ENCODE results near the gene TRPV3.
"Not testable (repeated sequence)": the region's sequence is repeated elsewhere in the genome, so short reads cannot be mapped to it uniquely, and the experiment has no call there.

The TRPV3 gene

GRCh38 chr17:3545151-3545550, 12.5 kb downstream of the TRPV3 start:
- no peak for DNase-seq

GRCh38 chr17:3544365-3544764, 13.2 kb downstream of the TRPV3 start:
- DNase-seq = no peak

GRCh38 chr17:3543453-3543852, 14.2 kb downstream of the TRPV3 start:
- DNase-seq = no peak

- no peak for DNase-seq
These were observed 15.1 kb downstream of the TRPV3 start for GRCh38 chr17:3542410-3543088.

- DNase-seq = no peak
These were observed 17.6 kb downstream of the TRPV3 start for GRCh38 chr17:3539881-3540540.

GRCh38 chr17:3536716-3537115, 20.9 kb downstream of the TRPV3 start:
- DNase-seq = no peak

GRCh38 chr17:3535253-3535995, 22.2 kb downstream of the TRPV3 start:
- DNase-seq = peak; percentile 48 to 61

- DNase-seq = no peak
These were observed 22.7 kb downstream of the TRPV3 start for GRCh38 chr17:3534881-3535252.

- DNase-seq = no peak
These were observed 23.9 kb downstream of the TRPV3 start for GRCh38 chr17:3533752-3534151.

- DNase-seq = no peak
These were observed 24.8 kb downstream of the TRPV3 start for GRCh38 chr17:3532859-3533142.

- no peak for DNase-seq
These were observed 25.3 kb downstream of the TRPV3 start for GRCh38 chr17:3532106-3532858.

- no peak for DNase-seq
These were observed 26.1 kb downstream of the TRPV3 start for GRCh38 chr17:3531266-3532101.

- DNase-seq = no peak
These were observed 27.5 kb downstream of the TRPV3 start for GRCh38 chr17:3529817-3530741.

GRCh38 chr17:3528880-3529511, 28.6 kb downstream of the TRPV3 start:
- no peak for DNase-seq

GRCh38 chr17:3528403-3528851, 29.2 kb downstream of the TRPV3 start:
- no peak for DNase-seq

GRCh38 chr17:3527896-3528295, 29.7 kb downstream of the TRPV3 start:
- no peak for DNase-seq

GRCh38 chr17:3527468-3527867, 30.1 kb downstream of the TRPV3 start:
- no peak for DNase-seq

GRCh38 chr17:3526971-3527370, 30.6 kb downstream of the TRPV3 start:
- DNase-seq = no peak

- DNase-seq = no peak
These were observed 31.1 kb downstream of the TRPV3 start for GRCh38 chr17:3526491-3526890.

- no peak for DNase-seq
These were observed 33.6 kb downstream of the TRPV3 start for GRCh38 chr17:3524024-3524423.

GRCh38 chr17:3519472-3519871, 38.1 kb downstream of the TRPV3 start:
- DNase-seq = not testable (repeated sequence)

All from NCI-H1930 (cell line).